ENCODE data around the gene PSTPIP2. TPM values are rescaled to one million over a fixed set of nuclear protein-coding genes. Genes with fewer than 3 reads are reported as not detected.

Gene PSTPIP2
- total and polyA plus RNA-seq, 4 donors = 7.5 to 49.1 (median 12.8) TPM

GRCh38 chr18:46019936-46020335 lies 52.1 kb downstream of the PSTPIP2 start:
- TF ChIP-seq CTCF (IDR thresholded peaks at IDR 0.05; ENCODE audit: control extremely low read depth, extremely low read depth) = no peak
- Histone ChIP-seq H3K4me3 (no peak overlapping the region), H3K9me3 (ENCODE audit: control insufficient read depth in 4 of 4, insufficient read depth in 3 of 4, low read length in 3 of 4) (no peaks in the 10 kb centered on the region), H3K9ac (ENCODE audit: insufficient read depth in 1 of 2, low read length in 2 of 2) (no peak overlapping the region), H3K27ac (ENCODE audit: low read depth in 1 of 2, low read length in 1 of 2) (no peak overlapping the region), H3K27me3 (ENCODE audit: control insufficient read depth in 3 of 3, insufficient read depth in 3 of 3, low read length in 2 of 3) (no peaks in the 10 kb centered on the region), H3K36me3 (ENCODE audit: control insufficient read depth in 4 of 4, insufficient read depth in 4 of 4, low read length in 4 of 4) (no peaks in the 10 kb centered on the region), H3K4me1 (ENCODE audit: control insufficient read depth in 5 of 5, insufficient read depth in 5 of 5, low read length in 5 of 5) (no peaks in the 10 kb centered on the region)
- WGBS, 2 donors = 83 to 93% methylated on average over 3 of the region's 3 CpGs
- ATAC-seq (ENCODE audit: insufficient read depth, low FRiP score) (no peak), DNase-seq (no peak)

- Histone ChIP-seq H3K27ac (ENCODE audit: low read depth in 1 of 2, low read length in 1 of 2) (no peak overlapping the region), H3K9ac (ENCODE audit: insufficient read depth in 1 of 2, low read length in 2 of 2) (no peak overlapping the region), H3K36me3 (ENCODE audit: control insufficient read depth in 4 of 4, insufficient read depth in 4 of 4, low read length in 4 of 4) (peaks cover 0 to 4% (median 0%) of the 10 kb centered on the region in 4 donors), H3K4me1 (ENCODE audit: control insufficient read depth in 5 of 5, insufficient read depth in 5 of 5, low read length in 5 of 5) (no peaks in the 10 kb centered on the region), H3K27me3 (ENCODE audit: control insufficient read depth in 3 of 3, insufficient read depth in 3 of 3, low read length in 2 of 3) (no peaks in the 10 kb centered on the region), H3K4me3 (no peak overlapping the region), H3K9me3 (ENCODE audit: control insufficient read depth in 4 of 4, insufficient read depth in 3 of 4, low read length in 3 of 4) (no peaks in the 10 kb centered on the region)
- WGBS, 2 donors = 65 to 74% methylated on average over 5 of the region's 5 CpGs
- ATAC-seq (ENCODE audit: insufficient read depth, low FRiP score) (no peak), DNase-seq (no peak)
- TF ChIP-seq CTCF (IDR thresholded peaks at IDR 0.05; ENCODE audit: control extremely low read depth, extremely low read depth) = no peak
Measured at GRCh38 chr18:46013484-46014189, 58.4 kb downstream of the PSTPIP2 start.

GRCh38 chr18:46010676-46011075 lies 61.4 kb downstream of the PSTPIP2 start:
- no peaks in the 10 kb centered on the region for H3K27me3 ChIP-seq (ENCODE audit: control insufficient read depth in 3 of 3, insufficient read depth in 3 of 3, low read length in 2 of 3)
- DNase-seq = no peak
- H3K9me3 ChIP-seq (ENCODE audit: control insufficient read depth in 4 of 4, insufficient read depth in 3 of 4, low read length in 3 of 4) = no peaks in the 10 kb centered on the region
- H3K9ac ChIP-seq (ENCODE audit: insufficient read depth in 1 of 2, low read length in 2 of 2) = no peak overlapping the region
- peaks cover 0 to 4% (median 0%) of the 10 kb centered on the region in 4 donors for H3K36me3 ChIP-seq (ENCODE audit: control insufficient read depth in 4 of 4, insufficient read depth in 4 of 4, low read length in 4 of 4)
- no peaks in the 10 kb centered on the region for H3K4me1 ChIP-seq (ENCODE audit: control insufficient read depth in 5 of 5, insufficient read depth in 5 of 5, low read length in 5 of 5)
- 52 to 83% methylated on average over 4 of the region's 4 CpGs for WGBS, 2 donors
- ATAC-seq (ENCODE audit: insufficient read depth, low FRiP score) = no peak
- H3K27ac ChIP-seq (ENCODE audit: low read depth in 1 of 2, low read length in 1 of 2) = no peak overlapping the region
- no peak for TF ChIP-seq CTCF (IDR thresholded peaks at IDR 0.05; ENCODE audit: control extremely low read depth, extremely low read depth)
- no peak overlapping the region for H3K4me3 ChIP-seq

- no peak for TF ChIP-seq CTCF (IDR thresholded peaks at IDR 0.05; ENCODE audit: control extremely low read depth, extremely low read depth)
- WGBS, 2 donors = 90 to 92% methylated on average over 4 of the region's 4 CpGs
- H3K27ac ChIP-seq (ENCODE audit: low read depth in 1 of 2, low read length in 1 of 2) = peak overlapping the region in 1 of 2 donors; percentile 77
Measured at GRCh38 chr18:46010050-46010449, 62.0 kb downstream of the PSTPIP2 start.

More at GRCh38 chr18:46010050-46010449, 62.0 kb downstream of the PSTPIP2 start:
- H3K9me3 ChIP-seq (ENCODE audit: control insufficient read depth in 4 of 4, insufficient read depth in 3 of 4, low read length in 3 of 4) = no peaks in the 10 kb centered on the region
- DNase-seq (no peak), ATAC-seq (ENCODE audit: insufficient read depth, low FRiP score) (no peak)
- H3K36me3 ChIP-seq (ENCODE audit: control insufficient read depth in 4 of 4, insufficient read depth in 4 of 4, low read length in 4 of 4) = peaks cover 0 to 4% (median 0%) of the 10 kb centered on the region in 4 donors
- H3K9ac ChIP-seq (ENCODE audit: insufficient read depth in 1 of 2, low read length in 2 of 2) = no peak overlapping the region
- H3K27me3 ChIP-seq (ENCODE audit: control insufficient read depth in 3 of 3, insufficient read depth in 3 of 3, low read length in 2 of 3) = no peaks in the 10 kb centered on the region
- no peaks in the 10 kb centered on the region for H3K4me1 ChIP-seq (ENCODE audit: control insufficient read depth in 5 of 5, insufficient read depth in 5 of 5, low read length in 5 of 5)
- H3K4me3 ChIP-seq = no peak overlapping the region
